ENCODE data around the gene PIP5K1C. TPM values are rescaled to one million over a fixed set of nuclear protein-coding genes. Genes with fewer than 3 reads are reported as not detected.

Gene PIP5K1C
- total and polyA plus RNA-seq, 9 of the 15 experiments (the other 6 are each of a cell fraction or from before 2014, with no cell fraction given): 0.38 to 22.1 (median 4.1) TPM

DNA sequence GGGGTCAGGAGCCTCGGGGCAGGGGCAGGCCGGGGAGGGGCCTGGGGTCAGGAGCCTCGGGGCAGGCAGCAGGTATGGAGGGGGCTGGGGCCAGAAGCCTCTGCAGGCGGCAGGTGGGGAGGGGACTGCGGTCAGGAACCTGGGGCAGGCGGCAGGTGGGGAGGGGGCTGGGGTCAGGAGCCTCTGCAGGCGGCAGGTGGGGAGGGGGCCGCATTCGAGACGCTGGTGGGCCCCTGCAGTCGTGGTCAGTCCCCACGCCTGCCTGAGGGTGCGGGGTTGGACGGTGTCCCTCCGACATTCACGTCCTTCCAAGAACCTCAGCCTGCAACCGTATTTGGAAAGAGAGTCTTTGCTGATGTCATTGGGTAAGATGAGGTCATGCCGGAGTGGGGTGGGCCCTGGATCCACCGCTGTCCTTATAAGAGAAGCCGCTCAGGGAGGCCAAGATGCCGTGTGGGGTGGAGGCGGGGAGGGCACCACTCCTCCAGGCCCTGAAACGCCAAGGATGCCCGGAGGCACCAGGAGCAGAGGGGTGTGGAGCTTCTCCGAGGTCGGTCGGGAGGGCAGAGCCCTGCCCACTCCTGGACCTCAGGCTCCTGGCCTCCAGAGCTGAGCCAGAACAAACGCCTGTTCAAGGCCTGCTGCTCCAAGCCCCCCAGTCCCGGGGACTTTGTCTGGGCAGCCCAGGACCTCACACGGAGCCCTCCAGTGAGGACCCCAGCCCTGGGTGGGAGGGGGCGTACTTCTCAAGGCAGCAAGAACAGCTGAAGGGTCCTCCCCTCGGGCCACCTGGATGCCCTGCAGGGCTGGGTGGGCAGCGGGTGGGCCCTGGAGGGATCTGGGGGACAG lies 30.1 kb downstream of the PIP5K1C start:
- Histone ChIP-seq H3K4me2 (ENCODE audit: insufficient read depth, low read length) (peak overlapping the region; percentile 82), H3K9me3 (replicated peaks; ENCODE audit: control insufficient read depth, insufficient read depth, low read depth, low read length) (no peaks in the 10 kb centered on the region), H3K4me1 (replicated peaks in 1 of 2; ENCODE audit: control insufficient read depth in 2 of 2, insufficient read depth in 2 of 2, low read length in 2 of 2) (peaks cover 34 to 85% of the 10 kb centered on the region in 2 experiments), H3K27ac (ENCODE audit: extremely low read depth, low read depth, low read length) (peak overlapping the region; percentile 96), H3K4me3 (peak overlapping the region; percentile 13), H2AFZ (ENCODE audit: low read depth, low read length) (peak overlapping the region; percentile 56; the same call in 1 of the 2 replicates), H3K27me3 (ENCODE audit: control insufficient read depth in 2 of 2, insufficient read depth in 2 of 2, low read length in 2 of 2) (no peaks in the 10 kb centered on the region), H3K36me3 (ENCODE audit: control insufficient read depth, insufficient read depth, low read length) (peaks cover 21% of the 10 kb centered on the region; the same call in 2 of the 3 replicates), H3K79me2 (ENCODE audit: control insufficient read depth, insufficient read depth, low read length) (peaks cover 52% of the 10 kb centered on the region), H3K9ac (ENCODE audit: insufficient read depth in 1 of 2, low read depth in 2 of 2, low read length in 2 of 2) (peak overlapping the region; percentile 85 to 90), H4K20me1 (replicated peaks; ENCODE audit: control insufficient read depth, insufficient read depth, low read length) (peaks cover 11% of the 10 kb centered on the region; the same call in 1 of the 2 replicates), H3K9me1 (ENCODE audit: control insufficient read depth, insufficient read depth, low read length) (no peaks in the 10 kb centered on the region)
- intact Hi-C loops (cut with micrococcal nuclease): loop anchor here (2.0 kb wide), 1 partner anchor 31 kb away; the partner anchor contains the start of gene PIP5K1C
- CTCF ChIA-PET (ENCODE audit: low intra/inter-chr PET ratio): interaction anchor here (0.6 to 1.6 kb wide), 5 partner anchors 20 to 180 kb away, joined by 3 to 4 read pairs (median 3); no protein-coding TSS in a partner anchor
- peak; percentile 83 to 89 (median 88) for DNase-seq (ENCODE audit: extremely low read depth in 1 of 4, low spot score in 3 of 4)
- in situ Hi-C loops (cut with MboI): no loop called here
- BruUV-seq (replicated peaks): TSS peak; percentile 96
- FAIRE-seq: peak; percentile 99
- 10% methylated on average over 24 of the region's 33 CpGs for WGBS (ENCODE audit: insufficient coverage, low coverage, missing lambda C conversion rate)
- POLR2A ChIA-PET: interaction anchor here (0.5 to 4.1 kb wide), 11 partner anchors 9 to 1136 kb away, joined by 3 to 16 read pairs (median 4); partner anchors contain the start of gene MRPL54
- ATAC-seq: peak; percentile 84
- no peak for TF ChIP-seq HNRNPLL (IDR thresholded peaks at IDR 0.05; ENCODE audit: low read depth, low read length, poor library complexity, severe bottlenecking)
- TF ChIP-seq KDM5B (IDR thresholded peaks at IDR 0.05; ENCODE audit: insufficient replicate concordance, low read depth, low read length): peak; percentile 99
- TF ChIP-seq MTA3 (IDR thresholded peaks at IDR 0.05; ENCODE audit: borderline replicate concordance): peak; percentile 97
- TF ChIP-seq RBFOX2 (IDR thresholded peaks at IDR 0.05; ENCODE audit: low read depth, low read length): peak; percentile 80
- 0 out of 2 replicates have a peak, but pooled peaks have one; percentile 48 for TF ChIP-seq CBFB (CRISPR knock-in tag; IDR thresholded peaks at IDR 0.05)
- TF ChIP-seq ILF3 (IDR thresholded peaks at IDR 0.05; ENCODE audit: borderline replicate concordance): no peak; the same call in 1 of the 2 replicates
- TF ChIP-seq HDAC2 (IDR thresholded peaks at IDR 0.05): peak; percentile 16; the same call in 1 of the 2 replicates
- TF ChIP-seq, protein P1, sequence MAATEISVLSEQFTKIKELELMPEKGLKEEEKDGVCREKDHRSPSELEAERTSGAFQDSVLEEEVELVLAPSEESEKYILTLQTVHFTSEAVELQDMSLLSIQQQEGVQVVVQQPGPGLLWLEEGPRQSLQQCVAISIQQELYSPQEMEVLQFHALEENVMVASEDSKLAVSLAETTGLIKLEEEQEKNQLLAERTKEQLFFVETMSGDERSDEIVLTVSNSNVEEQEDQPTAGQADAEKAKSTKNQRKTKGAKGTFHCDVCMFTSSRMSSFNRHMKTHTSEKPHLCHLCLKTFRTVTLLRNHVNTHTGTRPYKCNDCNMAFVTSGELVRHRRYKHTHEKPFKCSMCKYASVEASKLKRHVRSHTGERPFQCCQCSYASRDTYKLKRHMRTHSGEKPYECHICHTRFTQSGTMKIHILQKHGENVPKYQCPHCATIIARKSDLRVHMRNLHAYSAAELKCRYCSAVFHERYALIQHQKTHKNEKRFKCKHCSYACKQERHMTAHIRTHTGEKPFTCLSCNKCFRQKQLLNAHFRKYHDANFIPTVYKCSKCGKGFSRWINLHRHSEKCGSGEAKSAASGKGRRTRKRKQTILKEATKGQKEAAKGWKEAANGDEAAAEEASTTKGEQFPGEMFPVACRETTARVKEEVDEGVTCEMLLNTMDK (IDR thresholded peaks at IDR 0.05; ENCODE audit: borderline replicate concordance, insufficient read depth, low read depth, low read length, poor library complexity, severe bottlenecking): no peak
- peak; percentile 89 for TF ChIP-seq TBP (optimal IDR thresholded peaks at IDR 0.05; ENCODE audit: low read depth, low read length)
- no peak for TF ChIP-seq ZBTB1 (CRISPR knock-in tag; IDR thresholded peaks at IDR 0.05; ENCODE audit: borderline replicate concordance, low read depth)
- TF ChIP-seq GTF2F1 (IDR thresholded peaks at IDR 0.05; ENCODE audit: low read depth, low read length): 0 out of 2 replicates have a peak, but pooled peaks have one; percentile 35
- TF ChIP-seq TAF1 (IDR thresholded peaks at IDR 0.05; ENCODE audit: control insufficient read depth, extremely low read depth, insufficient read depth, low read length, severe bottlenecking): peak; percentile 41
- TF ChIP-seq YY1 (IDR thresholded peaks at IDR 0.05; ENCODE audit: borderline replicate concordance in 1 of 3, control insufficient read depth in 1 of 3, extremely low read depth in 1 of 3, insufficient read depth in 3 of 3, insufficient read length in 1 of 3, insufficient replicate concordance in 2 of 3, low read depth in 1 of 3, low read length in 2 of 3): peak in 1 of 3 experiments; percentile 68
- TF ChIP-seq ZNF384 (IDR thresholded peaks at IDR 0.05; ENCODE audit: low read depth, low read length): no peak
- TF ChIP-seq HEY1 (CRISPR knock-in tag; IDR thresholded peaks at IDR 0.05; ENCODE audit: borderline replicate concordance): no peak
- TF ChIP-seq POLR2B (IDR thresholded peaks at IDR 0.05; ENCODE audit: low read depth, partially characterized antibody): peak; percentile 65
- 0 out of 2 replicates have a peak, but pooled peaks have one; percentile 23 for TF ChIP-seq CBX1 (IDR thresholded peaks at IDR 0.05; ENCODE audit: low read depth)
